IPS-18c (cell line): ENCODE results near the gene SLC10A6.
"Not testable (repeated sequence)": the region's sequence is repeated elsewhere in the genome, so short reads cannot be mapped to it uniquely, and the experiment has no call there.

Source experiments
- H3K4me3 ChIP-seq: 2 replicates; pipeline ENCODE4 v1.7.0; 2013; ENCODE audit warnings: low read depth, mild to moderate bottlenecking, low read length, moderate library complexity; ENCODE audit not compliant: insufficient read depth
- H3K9me3 ChIP-seq: one replicate; pipeline ENCODE4 v1.6.1; 2013; ENCODE audit warnings: mild to moderate bottlenecking, low read length, moderate library complexity; ENCODE audit not compliant: control insufficient read depth, insufficient read depth

Gene SLC10A6, protein sequence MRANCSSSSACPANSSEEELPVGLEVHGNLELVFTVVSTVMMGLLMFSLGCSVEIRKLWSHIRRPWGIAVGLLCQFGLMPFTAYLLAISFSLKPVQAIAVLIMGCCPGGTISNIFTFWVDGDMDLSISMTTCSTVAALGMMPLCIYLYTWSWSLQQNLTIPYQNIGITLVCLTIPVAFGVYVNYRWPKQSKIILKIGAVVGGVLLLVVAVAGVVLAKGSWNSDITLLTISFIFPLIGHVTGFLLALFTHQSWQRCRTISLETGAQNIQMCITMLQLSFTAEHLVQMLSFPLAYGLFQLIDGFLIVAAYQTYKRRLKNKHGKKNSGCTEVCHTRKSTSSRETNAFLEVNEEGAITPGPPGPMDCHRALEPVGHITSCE

DNA sequence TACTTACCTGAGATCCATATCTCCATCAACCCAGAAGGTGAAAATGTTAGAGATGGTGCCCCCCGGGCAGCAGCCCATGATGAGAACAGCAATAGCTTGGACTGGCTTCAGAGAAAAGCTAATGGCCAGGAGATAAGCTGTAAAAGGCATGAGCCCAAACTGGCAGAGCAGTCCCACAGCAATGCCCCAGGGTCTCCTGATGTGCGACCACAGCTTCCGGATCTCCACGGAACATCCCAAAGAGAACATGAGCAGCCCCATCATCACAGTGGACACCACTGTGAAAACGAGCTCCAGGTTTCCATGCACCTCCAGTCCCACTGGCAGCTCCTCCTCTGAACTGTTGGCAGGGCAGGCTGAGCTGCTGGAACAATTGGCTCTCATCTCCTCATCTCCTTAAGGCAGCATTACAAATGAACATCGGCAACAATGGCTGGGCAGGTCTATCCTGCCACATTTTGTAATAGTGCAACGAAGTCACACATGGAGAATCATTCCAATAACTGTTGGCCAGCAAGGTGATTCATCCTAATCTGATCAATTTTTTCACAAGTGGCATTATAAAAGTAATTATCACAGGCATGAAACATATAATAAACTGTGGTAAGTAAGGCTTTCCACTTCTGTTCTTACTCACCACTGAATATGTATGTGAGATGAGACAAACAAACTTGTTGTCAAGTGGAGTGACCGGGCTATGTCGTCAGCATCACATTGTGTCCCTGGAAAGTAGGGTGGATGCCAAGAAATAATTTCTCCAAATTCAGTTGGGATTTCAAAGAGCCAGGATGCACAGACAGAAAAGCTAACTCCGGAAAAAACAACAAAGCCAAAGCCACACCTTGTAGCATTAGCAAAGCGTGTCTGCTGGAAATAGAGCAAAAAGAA, at the start of gene SLC10A6:
Gene SLC10A6, minus strand, starts transcription at position 653 of the 888 bp plus-strand sequence. Its CDS starts 269 bp downstream, at position 384.
- Histone ChIP-seq H3K4me3 (no peak within 1 kb of the TSS), H3K9me3 (no peaks in the 10 kb centered on the region)

- no peaks in the 10 kb centered on the region for H3K9me3 ChIP-seq
- H3K4me3 ChIP-seq = no peak overlapping the region
Measured at GRCh38 chr4:86898562-86898961, 49.4 kb upstream of the SLC10A6 start.

DNA sequence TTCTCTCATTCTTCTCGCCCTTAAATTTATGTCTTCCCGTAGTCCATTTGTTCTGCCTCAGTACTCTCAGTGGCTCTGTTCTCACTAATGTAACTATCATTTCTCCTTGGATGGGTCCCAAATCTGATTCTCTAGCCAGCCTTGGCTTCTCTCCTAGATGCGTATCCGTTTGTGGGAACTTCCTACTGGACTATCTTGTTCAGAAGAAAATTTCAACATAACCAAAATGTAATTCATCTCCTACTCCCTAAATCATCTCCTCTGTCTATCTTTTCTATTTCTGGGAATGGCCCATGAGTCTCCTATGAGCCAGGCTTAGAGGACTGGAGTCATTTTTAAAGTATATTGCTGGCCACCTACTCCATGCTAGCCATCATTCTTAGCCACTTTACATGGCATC, 47.4 kb upstream of the SLC10A6 start:
- Histone ChIP-seq H3K4me3 (no peak overlapping the region), H3K9me3 (no peaks in the 10 kb centered on the region)

DNA sequence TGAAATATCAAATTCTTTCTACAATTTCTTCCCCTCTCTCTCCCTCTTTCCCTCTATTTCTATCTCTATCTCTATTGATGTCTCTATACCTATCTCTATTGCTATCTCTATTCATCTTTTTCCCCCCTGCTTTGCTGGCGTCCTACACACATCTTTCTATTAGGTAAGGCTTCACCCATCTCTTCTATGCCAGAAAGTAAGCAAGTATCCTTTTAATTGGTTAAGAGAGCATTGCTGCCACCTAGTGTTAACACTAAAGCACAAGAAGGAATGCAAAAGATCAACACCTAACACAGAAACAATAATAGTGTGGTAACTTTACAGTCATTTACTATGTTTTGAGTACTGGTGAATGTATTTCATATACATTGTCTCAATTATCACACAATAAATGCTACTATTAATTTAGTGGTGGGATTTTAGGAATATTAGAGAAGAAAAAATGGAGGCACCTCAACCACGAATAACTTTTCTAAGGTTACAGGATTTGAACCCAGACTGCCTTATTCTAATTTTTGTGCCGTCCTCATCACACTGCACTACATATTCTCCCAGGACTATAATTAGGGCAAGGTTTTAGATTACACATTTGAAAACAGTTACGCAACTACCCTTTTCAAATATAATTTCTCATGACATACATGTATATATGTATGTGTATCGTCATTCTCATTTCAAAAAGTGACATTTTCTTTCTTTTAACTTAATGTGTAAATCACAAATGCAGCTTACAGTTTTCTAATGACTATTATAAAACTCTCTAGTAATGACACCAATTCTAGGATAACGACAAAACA, 46.7 kb upstream of the SLC10A6 start:
- no peaks in the 10 kb centered on the region for H3K9me3 ChIP-seq
- no peak overlapping the region for H3K4me3 ChIP-seq

DNA sequence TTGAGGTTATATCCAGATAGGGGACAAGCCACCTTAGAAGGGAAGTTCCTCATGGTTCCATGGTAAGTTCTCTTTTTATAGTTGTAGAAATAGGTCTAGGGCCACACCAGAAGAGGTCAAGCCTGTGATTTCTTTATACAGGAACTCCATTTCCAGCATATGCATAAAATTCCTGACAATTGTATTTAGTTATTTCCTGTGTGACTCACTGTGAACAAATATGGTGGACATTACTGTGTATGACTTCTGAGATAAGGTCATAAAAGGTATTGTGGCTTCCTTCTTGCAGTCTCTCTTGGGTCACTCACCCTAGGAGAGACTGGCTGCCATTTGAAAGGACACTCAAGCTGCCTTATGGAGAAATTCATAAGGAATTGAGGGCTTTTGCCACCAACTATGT, 45.3 kb upstream of the SLC10A6 start:
- H3K9me3 ChIP-seq = no peaks in the 10 kb centered on the region

DNA sequence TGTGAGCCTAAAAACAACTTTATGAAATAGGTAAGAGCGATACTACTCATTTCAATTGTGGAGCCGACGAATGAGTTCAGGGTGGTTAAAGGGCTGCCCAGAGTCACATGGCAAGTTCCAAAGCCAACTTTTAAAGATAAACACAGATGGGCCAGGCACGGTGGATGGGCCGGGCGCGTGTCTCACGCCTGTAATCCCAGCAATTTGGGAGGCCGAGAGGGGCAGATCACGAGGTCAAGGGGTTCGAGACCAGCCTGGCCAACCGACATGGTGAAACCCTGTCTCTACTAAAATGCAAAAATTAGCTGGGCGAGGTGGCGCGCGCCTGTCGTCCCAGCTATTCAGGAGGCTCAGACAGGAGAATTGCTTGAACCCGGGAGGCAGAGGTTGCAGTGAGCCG, 44.0 kb upstream of the SLC10A6 start:
- no peak overlapping the region for H3K4me3 ChIP-seq
- H3K9me3 ChIP-seq = no peaks in the 10 kb centered on the region

More for the DNA sequence above, 45.3 kb upstream of the SLC10A6 start:
- no peak overlapping the region for H3K4me3 ChIP-seq

GRCh38 chr4:86892636-86892960, 43.4 kb upstream of the SLC10A6 start:
- H3K9me3 ChIP-seq = no peaks in the 10 kb centered on the region
- H3K4me3 ChIP-seq = peak overlapping the region; percentile 81

DNA sequence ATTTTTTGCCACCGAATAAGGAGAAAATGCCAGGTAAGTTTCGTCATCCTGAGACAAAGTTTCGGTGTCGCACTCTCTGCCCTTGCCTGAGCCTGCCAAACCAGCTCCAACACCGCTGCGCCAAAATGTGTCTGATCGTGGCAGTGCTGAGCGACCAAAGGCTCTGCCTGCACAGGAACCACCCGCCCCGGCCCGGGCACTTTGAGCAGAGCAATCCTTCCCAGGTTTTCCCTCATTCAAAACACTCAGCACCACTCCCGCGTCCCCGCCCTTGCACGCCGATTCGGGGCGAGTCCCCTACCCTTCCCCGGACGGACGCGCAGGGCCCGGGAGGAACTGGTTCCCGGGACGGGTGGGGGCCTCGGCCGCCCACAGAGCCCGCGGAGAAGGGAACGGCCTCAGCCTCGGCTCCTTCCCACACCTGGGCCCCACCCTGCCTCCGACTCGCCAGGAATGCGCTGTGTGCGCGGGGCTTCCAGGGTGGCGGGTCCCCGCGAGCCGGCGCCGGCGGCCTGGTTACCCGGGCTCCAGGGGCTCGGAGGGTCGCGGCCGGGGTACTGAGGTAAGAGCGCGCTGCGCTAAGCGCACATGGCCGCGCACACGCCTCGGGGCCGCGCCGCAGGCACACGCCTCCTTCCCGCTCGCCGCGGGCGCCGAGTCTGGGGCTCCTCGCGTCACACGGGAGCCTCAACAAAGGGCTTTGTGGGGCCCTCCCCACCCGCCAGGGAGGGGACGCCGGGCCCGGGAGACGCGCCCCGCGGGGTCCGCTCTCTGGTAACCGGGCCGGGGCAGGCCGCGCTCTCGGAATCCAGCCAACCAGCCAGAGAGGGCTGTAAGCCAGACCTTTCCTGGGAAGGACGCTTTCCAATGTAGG, 42.8 kb upstream of the SLC10A6 start, which contains the start of gene C4orf36:
Gene C4orf36, minus strand, starts transcription at position 661 of the 874 bp plus-strand sequence. CDS start 902 bp downstream, outside the sequence.
- Histone ChIP-seq H3K9me3 (no peaks in the 10 kb centered on the region), H3K4me3 (peak within 1 kb of the TSS; percentile 81)

GRCh38 chr4:86890790-86891189, 41.6 kb upstream of the SLC10A6 start:
- Histone ChIP-seq H3K4me3 (no peak overlapping the region), H3K9me3 (no peaks in the 10 kb centered on the region)

DNA sequence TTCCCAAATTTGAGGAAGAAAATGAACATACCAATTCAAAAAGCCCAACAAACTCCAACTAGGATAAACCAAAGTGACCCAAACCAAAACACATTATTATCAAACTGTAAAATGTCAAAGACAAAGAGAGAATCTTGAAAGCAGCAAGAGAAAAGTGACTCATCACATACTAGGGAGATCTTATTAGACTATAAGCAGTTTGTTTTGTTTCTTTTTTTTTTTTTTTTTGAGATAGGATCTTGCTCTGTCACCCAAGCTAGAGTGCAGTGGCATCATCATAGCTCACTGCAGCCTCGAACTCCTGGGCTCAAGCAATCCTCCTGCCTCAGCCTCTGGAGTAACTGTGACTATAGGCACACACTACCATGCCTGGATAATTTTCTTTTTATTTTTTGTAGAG, 30.5 kb upstream of the SLC10A6 start:
- no peak overlapping the region for H3K4me3 ChIP-seq
- H3K9me3 ChIP-seq = peaks cover 5% of the 10 kb centered on the region

- H3K4me3 ChIP-seq = no peak overlapping the region
- peaks cover 5% of the 10 kb centered on the region for H3K9me3 ChIP-seq
Measured at GRCh38 chr4:86878640-86879039, 29.5 kb upstream of the SLC10A6 start.

DNA sequence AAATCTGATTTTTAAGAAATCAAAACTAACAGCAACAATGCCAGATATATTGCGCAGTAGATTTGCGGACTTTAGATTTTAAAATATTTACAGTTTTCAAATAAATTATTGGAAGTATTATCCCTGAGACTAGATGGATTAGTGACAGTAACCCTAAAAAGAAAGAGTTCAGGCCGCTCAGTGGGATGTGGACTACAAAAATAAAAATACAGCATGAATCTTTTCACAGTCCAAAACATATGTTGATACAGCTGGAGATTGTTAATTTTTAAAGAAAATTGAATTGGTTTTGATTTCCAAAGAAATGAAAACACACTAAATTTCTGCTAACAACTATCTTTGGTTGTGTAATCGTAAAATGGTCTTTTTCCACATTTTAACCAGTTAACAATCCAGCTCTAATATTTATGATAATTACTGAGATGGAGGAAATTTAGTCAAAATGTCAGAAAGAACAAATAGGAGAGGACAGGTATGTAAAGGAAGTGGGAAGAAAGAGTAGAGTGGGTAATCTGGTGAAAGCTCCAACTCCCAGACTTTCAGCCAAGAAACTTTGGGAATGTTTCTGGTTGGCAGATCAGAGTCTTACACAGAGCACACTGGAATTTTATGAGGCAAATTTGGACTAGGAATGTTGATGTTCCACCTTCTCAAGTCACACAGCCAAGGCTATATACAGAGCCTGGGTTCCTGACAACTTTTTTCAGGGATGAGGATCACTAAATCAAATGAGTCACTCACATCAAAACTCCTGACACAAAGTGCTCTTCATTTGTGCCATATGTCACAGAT, 27.9 kb upstream of the SLC10A6 start:
- Histone ChIP-seq H3K9me3 (peaks cover 5% of the 10 kb centered on the region), H3K4me3 (no peak overlapping the region)

DNA sequence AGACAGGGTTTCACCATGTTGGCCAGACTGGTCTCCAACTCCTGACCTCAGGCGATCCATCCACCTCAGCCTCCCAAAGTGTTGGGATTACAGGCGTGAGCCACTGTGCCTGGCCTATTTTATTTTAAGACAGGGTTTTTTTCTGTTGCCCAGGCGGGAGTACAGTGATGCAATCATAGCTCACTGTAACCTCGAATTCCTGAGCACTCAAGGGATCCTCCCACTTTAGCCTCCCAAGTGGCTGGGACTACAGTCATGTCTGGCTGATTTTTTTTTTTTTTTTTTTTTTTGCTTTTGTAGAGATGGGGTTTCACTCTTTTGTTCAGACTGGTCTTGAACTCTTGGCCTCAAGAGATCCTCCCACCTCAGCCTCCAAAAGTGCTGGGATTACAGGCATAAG, 26.3 kb upstream of the SLC10A6 start:
- not testable (repeated sequence) for H3K9me3 ChIP-seq, H3K4me3 ChIP-seq

GRCh38 chr4:86872135-86872534, 23.0 kb upstream of the SLC10A6 start:
- no peaks in the 10 kb centered on the region for H3K9me3 ChIP-seq
- no peak overlapping the region for H3K4me3 ChIP-seq

GRCh38 chr4:86870442-86871069, 21.4 kb upstream of the SLC10A6 start:
- H3K4me3 ChIP-seq = no peak overlapping the region
- no peaks in the 10 kb centered on the region for H3K9me3 ChIP-seq
